ENCODE data around the gene SLC7A10.

SLC7A10 gene

DNA sequence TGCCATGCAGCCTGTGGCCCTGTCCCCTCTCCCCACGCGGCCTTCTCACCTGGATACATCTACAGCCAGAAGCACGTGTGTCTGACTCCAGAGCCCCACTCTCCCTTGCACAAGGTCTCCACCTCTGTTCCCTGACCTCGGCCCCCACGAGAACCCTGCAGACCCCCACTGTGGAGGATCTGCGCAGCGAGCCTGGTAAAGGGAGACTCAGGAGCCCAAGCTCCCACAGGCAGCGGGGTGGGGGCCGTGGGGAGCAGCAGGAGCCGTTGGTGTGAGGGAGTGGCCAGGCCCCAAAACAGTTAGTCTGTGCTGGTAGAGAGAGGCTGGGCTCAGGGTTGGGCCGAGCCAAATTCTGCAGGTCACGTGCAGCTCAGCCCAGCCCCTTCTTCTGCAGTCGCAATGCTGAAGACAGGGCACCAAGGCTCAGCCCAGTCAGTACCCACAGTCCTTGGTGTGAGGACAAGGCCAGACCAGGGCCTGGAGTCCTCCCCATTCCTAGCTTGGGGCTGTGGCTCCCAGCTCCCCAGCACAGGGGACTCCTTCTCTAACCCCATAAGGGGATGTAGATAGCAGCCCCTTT lies 28.7 kb upstream of the SLC7A10 start:
- no peak for DNase-seq (ENCODE audit: low spot score)

DNA sequence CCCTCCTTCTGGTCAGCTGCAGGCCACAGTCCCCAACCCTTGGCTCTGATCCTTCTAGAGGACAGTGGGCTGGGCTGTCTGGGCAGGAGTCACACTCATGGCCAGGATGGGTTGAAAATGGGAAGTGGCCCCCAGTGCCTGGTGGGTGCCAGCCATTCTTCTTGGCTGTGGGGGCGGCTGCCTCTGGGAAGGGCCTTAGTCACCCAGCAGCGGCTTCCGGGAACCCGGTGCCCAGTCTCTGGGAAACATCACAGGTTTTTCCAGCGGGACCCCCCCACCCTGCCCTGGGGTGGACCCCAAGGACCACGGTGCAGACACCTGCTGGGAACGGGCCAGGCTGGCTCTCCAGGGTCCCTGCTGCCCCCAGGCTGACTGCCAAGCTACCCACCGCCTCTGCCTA lies 27.3 kb upstream of the SLC7A10 start:
- no peak for DNase-seq (ENCODE audit: low spot score)

DNA sequence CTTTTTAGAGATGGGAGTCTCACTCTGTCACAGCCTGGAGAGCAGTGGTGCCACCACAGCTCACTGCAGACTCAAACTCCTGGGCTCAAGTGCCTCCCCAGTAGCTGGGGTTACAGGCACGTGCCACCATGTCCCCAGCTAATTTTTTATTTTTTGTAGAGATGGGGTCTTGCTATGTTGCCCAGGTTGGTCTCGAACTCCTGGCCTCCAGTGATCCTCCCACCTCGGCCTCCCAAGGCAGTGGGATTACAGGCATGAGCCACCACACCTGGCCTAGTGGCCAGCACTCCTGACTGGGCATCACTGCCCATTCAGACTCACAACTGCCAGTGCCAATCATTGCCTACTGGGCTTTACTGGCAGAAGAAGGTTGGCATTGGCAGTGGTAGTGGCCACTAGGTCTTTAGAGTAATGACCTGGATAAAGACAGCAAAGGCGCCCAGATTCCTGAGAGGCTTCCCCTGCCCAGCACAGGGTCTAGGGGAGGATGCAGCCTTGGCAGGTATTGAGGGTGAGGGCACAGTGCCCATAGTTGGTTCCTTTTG lies 26.8 kb upstream of the SLC7A10 start:
- DNase-seq (ENCODE audit: low spot score), result no peak

DNA sequence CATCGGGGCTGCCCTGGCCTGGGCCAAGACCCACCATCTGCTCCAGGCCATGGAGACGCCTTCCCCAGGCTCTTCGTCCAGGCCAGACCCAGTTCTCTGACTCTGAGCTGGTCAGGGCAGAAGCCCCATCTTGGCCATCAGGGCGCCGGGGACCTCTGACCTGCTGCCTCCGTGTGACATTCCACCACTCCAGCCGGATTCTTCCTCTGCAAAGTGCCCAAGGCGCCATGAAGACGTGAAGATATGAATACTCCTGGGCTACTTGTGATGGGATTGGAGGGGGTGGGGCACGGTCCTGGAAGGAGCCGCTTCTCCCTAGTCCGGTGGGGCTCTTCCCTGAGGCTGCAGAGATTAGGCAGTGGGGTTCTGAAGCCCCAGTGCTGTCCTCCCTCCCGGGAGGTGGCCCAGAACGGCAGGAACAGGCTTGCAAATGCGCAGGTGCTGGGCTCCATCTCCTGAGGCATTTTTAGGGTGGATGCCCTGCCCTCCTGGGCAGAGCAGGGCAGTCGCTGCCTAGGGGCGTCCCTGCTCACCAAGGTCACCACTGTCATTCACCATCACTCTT lies 26.0 kb upstream of the SLC7A10 start:
- DNase-seq (ENCODE audit: low spot score), result no peak

DNA sequence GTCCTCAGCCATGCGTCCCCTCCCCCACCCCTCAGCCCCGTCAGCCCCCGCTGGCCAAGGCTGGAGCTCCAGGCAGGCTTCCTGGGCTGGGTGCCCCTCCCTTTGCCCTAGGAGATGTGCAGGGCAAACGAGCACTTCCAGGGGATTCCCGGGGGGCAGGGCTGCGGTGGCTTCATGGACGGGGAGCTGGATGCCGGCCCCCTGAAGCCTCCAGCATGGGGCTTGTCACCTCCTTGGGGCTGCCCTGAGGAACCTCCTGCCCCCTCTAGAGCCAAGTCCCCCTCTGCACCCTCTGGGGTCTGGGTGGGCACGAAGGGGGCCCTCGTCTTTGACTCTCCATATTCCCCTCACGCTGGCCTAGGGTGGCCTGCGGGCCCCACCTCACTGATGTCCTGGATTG lies 25.4 kb upstream of the SLC7A10 start:
- no peak for DNase-seq (ENCODE audit: low spot score)

DNA sequence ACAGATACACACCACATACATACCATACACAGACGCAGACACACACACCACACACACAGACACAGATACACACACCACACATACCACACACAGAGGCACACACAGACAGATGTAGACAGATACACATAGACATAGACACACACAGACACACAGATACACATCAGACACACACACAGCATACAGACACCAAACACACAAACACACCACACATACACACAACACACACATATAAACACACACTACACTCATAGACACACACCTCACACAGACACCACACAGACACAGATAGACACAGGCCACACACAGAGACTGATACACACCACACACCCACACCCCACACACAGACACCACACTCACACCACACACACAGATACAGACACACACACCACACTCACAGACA lies 24.9 kb upstream of the SLC7A10 start:
- DNase-seq (ENCODE audit: low spot score), result no peak

DNA sequence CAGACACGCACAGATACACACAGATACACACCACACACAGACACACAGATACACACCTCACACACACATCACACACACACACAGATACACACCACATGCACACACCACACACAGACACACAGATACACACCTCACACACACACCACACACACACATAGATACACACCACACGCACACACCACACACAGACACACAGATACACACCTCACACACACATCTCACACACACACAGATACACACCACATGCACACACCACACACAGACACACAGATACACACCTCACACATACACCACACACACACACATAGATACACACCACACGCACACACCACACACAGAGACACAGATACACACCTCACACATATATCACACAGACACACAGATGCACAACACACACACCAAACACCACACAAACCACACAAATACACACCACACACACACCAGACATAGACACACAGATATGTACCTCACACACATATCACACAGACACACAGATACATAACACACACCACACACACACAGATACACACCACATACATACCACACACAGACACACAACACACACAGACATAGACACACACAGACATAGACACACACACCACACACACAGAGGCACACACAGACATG lies 24.2 kb upstream of the SLC7A10 start:
- no peak for DNase-seq (ENCODE audit: low spot score)

DNA sequence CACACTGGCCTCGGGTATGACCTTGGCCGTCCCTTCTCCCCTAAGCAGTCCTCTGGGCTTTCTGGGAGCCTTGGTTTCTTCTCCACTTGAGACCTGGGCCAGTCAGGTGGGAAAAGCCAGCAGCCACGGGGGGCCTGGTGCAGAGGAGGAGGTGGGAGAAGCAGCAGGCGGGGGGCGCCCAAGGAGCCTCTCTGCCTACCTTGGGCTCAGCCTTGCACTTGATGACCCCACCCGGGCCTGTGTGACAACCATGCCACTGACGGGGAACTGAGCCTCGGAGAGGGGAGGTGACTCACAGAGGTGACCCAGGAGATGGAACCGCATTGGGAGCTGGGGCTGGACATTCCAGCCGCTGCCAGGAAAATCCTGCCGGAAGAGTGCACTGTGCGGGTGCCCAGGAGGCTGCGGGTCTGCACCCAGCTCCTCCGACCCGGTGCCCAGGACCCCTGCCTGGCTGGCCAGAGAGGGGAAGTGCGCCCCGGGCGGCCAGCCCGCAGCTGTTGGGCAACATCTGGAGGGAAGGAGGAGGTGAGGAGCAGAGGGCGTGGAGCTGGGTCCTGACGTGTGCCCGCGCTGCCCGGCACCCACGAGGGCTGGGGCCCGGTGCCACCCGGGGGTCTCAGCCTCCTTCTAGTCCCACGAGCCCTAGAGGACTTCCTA lies 23.4 kb upstream of the SLC7A10 start:
- DNase-seq (ENCODE audit: low spot score), result no peak

DNA sequence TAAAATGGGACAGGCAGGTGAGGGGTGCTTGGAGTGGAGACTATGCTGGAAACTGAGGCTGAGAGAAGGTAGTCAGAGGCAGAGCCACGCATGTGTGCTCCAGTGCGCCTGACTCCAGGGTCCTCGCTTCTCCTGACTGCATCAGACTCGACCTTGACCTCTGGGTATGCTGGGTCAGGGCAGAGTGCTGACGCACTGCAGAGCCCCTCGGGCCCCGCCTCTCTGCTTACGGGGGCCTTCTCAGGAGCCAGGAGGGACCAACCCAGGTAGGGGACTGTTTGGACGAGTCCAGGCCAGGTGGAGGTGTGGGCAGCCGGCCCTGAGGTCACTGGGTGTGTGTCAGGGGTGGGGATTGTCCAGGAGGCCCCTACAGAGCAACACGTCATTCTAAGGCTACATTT lies 22.9 kb upstream of the SLC7A10 start:
- no peak for DNase-seq (ENCODE audit: low spot score)

DNA sequence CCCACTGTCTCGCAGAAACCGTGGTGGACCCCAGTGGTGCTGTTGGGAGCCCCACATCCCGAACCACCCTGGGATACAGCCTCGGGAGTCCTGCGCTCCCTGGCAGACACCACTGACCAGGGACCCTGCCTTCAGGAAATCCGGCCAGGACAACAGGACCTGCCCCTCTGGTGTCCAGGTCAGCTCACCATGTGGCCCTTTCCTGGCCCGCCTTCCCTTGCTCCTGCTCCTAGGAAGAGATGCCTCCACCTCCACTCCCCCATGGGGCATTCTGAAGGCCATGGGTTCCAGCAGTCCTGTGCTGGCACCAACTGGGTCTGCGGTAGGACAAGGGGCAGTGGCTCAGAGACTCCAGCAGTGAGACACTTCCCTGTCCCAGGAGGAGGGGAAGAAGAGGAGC lies 22.5 kb upstream of the SLC7A10 start:
- DNase-seq (ENCODE audit: low spot score), result no peak

DNA sequence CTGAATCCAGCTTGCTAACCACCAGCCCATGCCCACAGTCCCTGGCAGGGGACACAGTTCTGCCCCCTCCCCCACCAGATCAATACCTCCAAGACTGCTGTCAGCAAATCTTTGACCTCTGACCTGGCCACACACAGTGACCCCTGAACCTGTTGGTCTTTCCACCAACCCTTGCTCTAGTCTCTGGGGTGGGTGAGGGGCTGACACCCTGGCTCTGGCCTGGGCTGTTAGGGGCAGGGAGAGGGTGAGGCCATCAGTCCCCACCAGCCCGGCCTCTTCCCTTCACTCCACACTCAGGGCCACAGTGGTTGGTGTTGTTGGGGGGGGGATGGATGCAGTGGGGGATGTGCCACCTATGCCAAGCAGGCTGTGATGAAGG lies 21.8 kb upstream of the SLC7A10 start:
- no peak for DNase-seq (ENCODE audit: low spot score)

DNA sequence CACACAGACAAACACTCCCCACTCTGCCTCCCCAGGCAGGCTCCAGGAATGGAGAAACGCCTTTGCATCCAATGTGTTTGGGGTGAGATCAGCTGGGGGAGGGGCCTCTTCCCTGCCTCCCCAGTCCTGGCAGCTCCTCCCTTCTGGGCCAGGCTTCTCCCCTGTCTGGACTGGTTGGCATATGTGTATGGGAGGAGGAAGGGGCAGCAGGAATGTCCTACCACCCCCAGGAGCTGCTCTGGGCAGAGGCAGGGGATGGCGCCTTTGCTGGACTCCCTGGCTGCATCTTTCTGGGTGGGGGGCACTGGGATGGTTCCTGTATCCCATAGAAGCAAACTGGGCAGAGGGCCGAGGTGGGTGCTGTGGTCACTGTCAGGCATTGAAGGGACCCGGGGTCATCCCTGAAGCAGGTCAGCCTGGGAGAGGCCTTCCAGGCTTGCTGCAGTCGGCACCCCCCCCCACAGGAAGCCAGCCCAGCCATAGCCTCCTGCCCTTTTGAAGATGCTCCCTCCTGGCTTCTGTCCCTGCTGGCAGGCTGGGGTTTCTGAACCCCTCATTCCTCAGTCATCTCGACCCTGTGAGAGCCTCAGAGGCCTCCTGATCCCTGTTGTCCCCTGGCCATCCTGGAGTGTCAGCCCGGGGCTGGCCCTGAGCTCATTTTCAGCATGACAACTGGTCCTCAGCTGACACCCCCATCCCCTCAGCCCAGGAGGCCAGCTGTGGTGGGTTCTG lies 21.2 kb upstream of the SLC7A10 start:
- DNase-seq (ENCODE audit: low spot score), result no peak

DNA sequence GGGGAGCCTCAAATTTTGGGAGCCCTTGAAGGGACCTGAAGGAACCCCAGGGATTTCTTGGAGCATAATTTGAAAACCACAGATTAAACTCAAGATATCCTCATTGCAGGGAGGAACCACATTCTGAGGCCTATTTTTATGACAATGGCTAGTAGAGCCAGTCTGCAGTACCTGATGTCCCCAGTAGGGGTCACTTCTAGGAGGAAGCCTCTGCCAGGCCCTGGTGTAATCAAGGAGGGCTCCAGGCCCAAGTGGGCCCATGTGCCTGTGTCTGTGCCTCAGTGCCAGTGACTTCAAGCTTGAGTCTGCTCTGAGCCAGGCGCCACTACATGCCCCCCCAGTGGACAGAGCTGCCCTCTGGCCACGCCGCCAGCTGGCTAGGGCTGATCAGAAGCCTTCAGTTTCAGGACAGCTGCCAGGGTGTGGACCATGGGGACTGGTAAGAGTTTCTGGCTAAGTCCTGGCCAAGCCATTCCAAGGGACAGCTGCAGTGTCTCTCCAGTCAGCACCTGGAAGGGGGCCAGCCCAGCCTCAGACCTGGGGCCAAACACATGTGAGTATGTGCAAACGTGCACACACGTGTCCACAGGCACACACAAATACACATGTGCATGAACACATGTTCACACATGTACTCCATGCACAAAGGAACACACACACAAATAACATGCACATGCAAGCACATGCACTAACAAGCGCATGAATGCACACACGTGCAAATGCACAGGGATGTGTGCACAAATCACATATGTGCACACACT lies 20.5 kb upstream of the SLC7A10 start:
- no peak for DNase-seq (ENCODE audit: low spot score)

DNA sequence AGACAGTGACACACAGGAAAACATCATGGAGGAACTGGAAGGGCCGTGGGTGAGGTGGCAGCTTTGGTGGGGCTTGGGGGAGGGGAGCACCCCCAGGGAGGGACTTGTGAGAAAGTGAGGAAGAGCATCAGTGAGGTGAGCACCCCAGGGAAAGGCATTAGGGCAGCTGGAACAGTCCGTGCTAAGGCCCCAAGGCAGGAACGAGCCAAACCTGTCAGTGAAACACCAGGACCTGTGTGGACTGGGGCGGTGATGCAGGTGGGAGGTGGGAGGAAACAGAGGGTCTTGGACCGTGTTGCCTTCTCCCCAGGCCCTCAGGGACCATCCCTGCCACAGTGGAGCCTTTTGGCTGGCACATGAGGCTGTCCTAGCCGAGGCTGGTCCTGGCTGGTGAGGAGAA lies 17.3 kb upstream of the SLC7A10 start:
- no peak for DNase-seq (ENCODE audit: low spot score)

DNA sequence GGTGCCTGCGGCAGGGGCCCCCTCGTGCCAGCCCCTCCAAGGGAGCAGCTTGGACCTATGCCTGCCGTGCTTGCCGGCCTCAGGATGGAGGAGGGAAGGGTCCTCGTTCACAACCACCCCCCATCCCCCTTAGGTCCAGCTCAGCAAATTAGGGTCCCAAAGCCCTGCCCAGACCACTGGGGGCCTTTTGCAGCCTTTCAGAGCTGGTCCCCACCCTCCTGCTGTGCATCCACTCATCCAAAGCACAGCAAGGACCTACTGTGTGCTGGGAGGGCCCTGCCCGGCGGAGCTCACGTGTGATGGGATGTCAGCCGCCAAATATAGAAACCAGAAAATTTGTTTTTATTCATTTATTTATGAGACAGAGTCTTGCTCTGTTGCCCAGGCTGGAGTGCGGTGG lies 16.5 kb upstream of the SLC7A10 start:
- no peak for DNase-seq (ENCODE audit: low spot score)

DNA sequence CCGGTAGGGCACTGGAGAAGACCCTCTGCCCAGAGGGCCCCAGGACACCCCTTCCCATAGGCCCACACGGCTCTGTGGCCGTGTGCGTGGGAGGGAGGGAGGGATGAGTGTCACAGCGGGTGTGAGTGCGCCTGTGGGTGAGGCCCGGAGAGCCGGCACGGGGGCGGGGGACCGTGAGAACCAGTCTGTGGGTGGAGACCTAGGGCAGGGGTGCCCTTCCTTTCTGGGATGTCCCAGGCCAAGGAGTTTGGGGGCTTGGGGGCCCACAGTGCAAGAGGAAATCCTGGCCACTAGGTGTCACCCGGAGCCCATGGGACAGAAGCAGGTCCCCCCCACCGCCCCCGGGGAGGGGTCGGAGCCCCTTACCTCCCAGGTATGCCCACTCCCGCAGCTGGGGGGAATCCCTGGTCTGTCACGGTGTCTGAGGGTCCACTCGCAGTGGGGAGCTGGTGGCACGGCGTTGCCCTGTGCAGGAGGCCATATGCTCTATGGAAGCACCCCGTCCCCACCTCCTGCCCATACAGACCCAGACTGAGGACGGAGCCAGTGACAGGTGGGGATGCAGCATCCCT lies 16.0 kb upstream of the SLC7A10 start:
- DNase-seq (ENCODE audit: low spot score), result peak; percentile 45

DNA sequence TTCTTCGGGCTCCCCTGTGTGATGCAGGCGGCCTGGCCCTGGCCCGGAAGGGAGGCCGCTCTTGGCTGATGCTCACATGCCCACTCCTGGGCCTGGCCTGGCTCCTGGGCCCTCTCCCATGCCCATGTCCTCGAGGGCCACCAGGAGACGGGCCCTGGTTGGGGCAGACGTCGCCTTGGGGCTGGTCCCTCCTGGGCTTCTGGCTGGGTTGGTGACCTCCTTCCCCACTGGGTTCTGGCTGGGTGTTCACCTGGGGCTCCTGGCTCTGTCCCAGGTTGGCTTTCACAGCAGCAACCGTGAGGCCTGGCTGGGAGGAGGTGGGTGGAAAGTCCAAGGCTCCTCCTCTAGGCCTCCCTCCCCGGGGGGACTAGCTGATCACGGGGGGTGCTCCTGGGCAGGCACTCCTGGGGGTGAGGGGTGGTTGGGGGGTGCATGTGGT lies 15.5 kb upstream of the SLC7A10 start:
- no peak for DNase-seq (ENCODE audit: low spot score)

DNA sequence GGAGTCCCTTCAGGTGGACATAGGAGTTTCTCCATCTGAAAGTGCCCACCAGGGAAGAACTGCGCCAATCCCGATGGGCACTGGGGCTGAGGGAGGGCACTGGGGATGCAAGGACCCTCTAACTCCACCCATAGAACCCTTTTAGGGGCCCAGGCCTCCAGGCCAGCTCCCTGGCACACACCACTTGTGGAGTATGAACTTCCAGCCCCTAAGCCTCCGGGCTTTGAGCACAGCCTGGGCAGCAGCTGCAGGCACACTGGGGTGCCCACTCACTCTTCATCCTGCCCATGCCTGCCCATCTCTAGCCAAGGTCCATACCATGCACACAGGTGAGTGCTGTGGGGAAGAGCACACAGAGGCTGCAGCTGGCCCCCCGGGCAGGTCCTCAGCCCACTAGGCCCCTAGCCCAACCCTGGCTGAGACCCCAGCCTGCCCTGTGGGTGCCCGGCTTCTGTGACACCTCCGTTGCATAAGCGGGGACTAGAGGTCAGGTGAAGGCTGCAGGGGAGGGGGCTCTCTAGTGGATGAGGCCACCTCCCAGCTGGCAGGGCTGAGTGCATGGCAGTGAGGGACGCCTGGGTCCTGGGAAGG lies 14.6 kb upstream of the SLC7A10 start:
- DNase-seq (ENCODE audit: low spot score), result no peak

DNA sequence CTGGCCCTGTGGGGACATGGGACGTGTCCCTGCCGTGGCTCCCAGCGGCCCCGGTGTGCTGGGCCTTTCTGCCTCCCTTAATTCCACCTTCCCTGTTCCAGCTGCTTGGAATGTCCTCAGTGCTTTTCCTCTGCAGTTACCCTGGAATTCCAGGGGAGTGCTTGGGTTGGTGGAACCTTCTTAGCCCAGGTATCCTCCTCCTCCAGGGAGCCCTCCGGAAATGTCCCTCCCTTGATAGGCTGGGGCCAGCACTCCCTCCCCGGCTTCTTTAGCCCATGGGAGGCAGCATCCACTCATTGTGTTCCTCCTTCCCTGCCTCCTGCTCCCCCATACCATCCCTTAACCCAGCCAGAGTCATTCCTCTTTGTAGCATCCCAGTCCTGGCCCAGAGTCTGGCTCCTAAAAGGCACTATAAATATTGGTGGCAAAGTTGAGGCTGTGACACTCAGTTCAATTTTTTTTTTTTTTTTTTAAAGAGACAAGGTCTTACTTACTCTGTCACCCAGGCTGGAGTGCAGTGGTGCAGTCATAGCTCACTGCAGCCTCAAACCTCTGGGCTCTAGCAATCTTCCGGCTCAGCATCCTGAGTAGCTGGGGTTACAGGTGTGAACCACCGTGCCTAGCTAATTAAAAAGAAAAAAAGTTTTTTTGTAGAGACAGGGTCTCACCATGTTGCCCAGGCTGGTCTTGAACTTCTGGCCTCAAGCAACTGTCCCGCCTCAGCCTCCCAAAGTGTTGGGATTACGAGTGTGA lies 13.7 kb upstream of the SLC7A10 start:
- peak; percentile 24 for DNase-seq (ENCODE audit: low spot score)

DNA sequence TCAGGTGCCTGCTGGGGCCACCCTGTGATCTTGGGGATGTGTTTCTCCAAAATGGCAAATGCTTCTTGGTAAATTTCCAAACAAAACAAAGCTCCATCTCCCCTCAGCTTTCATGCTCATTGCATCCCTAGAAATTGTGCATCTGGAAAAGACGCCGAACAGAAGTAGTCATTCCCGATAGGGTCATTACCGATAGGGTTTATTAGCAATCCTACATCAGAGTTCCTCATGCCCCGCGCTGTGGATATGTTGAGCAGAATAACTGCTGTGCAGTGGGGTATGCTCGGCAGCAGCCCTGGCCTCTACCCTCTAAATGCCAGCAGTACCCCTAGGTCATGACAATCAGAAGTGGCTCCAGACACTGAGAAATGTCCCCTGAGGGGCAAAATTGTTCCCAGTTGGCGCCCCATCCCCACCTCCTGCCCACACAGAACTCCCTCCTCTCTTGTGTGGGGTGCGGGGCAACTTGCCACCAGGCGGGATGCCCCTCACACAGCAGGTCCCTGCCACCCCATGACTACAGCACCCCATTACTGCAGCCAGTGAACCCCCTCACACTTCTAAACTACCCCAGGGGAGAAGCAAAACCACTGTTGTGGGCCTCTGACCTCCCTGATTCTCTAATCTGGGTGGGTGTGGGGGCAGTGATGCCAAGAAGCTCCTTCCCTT lies 13.0 kb upstream of the SLC7A10 start:
- no peak for DNase-seq (ENCODE audit: low spot score)
